ENCODE results near the gene PGGT1B.

Gene PGGT1B

DNA sequence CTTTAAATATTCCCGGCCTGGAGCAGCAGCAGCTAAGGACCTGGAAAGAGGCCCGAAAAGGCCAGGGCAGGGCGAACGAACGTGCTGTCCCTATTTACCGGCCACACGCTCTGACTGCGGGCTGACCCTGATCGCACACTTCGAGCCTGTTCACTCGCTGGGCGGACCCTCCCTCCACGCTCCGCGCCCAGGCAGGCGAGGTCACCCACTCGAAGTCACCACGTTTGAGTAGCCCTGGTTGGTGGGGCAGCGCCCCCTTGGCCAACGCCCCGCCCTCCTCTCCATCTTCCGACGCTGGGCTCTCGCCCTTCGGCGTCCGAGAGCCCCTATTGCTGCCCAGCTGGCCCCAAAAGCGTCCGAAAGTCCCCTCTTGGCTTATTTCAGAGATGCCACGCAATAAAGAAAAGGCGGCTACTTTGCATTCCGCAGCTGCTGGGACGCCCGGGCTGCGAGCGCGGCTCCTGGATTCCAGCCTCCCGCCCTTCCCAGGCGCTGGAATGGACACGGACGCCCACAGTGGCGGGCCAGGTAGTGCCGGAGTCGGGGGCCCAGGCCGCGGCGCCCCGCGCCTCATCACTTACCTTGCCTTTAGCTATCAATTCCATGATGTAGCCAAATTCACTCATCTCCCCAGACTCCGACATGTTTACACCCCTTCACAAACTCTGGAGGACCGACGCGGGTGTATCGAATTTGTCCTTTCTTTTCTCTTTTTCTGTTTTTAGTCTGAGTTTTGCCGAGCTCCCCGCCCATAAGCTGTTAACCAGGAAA is 83.1 kb downstream of the PGGT1B start:
- no peak for DNase-seq

DNA sequence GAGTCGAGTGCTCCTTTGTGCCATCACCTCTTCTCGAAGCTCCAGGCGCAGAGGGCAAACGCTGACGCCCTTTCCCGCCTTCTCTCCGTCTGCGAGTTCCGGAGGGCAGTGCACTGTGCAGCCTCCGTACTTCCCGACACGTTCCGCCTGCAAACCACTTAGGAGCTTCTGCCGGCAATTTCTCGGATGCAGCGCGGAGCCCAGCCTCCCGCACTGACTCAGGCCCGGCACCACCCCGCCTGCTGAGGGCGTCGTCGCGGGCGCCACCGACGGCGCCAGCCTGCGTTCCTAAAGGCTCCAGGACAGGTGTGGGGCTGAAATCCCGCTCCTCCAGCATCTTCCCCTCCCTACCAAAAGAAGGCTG is 83.7 kb downstream of the PGGT1B start:
- no peak for DNase-seq

DNA sequence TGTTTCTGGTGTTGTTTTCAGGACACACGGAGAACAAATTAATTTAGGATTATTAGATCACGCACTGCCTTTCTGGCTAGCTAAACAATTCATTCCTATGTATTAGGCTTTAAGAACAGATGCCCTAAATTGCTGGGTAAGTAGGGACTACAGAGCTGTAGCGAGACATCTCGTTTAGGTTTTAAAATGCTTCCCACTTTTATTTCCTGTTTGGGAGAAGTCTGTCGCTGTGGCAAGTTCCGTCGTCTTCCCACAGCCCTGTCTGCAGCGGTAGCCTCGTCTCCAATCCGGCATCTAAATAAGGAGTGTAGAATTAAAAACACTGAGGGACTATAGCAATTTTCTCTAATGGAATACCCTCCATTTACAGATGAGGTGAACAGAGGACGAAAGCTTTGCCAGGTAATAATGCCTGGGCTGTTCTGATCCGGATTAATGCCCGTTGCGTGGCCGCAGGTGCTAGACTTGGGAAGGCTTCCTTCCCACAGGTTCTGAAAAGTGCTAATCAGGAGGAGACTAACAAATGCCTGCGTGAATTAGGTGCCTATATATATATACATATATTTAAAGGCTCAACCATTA is 91.7 kb downstream of the PGGT1B start:
- peak; percentile 27 for DNase-seq

DNA sequence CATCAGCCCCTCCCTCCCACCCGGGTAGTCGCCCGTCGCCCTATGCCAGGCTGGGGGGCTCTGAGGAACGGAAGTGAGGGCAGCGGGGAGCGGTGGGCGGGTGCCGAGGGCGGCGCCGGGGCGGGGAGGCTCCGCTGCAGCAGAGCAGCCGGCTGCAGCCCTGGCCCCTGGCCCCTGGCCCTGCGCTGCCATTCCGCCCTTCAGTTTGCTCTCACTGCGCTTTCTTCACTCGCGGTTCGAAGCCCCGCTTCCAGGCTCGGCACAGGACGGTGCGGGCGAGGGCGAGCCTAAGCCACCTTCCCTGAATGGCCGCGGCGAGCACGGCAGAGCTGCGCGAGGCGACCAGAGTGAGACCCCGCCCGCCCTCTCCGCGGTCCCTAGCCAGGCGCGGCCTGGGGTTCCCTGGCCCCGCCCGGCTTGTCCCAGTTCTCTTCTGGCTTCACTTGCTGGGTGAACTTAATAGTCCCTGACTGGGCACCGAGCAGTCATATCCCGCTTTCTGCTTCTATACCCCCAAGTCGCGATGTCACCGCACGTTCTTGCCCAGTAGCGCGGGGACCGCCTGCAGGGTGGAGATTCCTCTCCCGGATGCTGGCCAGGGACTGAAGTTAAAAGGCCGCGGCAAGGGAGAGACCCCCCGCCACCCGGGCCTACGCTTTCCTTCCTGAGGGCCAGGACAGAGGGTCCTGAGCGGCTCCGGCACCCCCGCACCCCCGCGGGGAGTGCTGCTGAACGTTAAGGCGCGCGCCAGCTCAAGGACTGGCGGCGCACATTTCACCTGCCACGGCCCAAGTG is 92.3 kb downstream of the PGGT1B start:
- DNase-seq: no peak

DNA sequence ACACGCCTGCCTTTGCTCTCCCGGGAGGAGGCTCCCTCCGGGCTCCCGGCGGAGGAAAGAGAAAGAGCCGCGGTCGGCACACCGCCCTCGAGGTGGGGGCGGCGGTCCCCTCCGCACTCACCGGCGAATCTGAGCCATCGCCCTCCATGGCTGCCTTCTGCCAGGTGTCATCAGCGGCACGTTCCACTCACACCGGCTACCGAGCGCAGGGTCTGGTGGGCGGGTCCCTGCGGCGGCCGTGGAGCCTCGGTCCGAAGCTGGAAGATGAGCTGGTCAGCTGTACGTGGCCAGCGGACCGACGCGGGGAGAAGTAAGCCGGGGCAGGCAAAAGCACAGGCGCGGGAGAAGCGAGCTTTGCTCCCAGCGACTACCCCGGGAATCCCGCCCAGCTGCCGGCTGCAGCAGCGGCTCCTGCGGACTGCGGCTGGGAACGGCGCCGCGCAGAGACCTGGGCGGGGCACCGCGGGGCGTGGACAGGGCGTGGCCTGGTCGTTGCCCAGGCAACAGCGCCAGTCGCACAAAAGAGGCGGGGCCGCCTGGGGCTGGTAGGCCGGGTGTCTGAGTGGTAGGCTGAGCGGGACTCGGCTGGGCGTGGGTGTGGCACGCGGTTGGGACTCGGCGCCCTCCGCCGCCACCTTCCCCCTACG is 93.1 kb downstream of the PGGT1B start, which contains the start of gene TRIM36:
Gene TRIM36 (minus strand): TSS at position 422 of the 647 bp plus-strand sequence. CDS start 274 bp downstream, at position 148.
- peak; percentile 93 for DNase-seq

DNA sequence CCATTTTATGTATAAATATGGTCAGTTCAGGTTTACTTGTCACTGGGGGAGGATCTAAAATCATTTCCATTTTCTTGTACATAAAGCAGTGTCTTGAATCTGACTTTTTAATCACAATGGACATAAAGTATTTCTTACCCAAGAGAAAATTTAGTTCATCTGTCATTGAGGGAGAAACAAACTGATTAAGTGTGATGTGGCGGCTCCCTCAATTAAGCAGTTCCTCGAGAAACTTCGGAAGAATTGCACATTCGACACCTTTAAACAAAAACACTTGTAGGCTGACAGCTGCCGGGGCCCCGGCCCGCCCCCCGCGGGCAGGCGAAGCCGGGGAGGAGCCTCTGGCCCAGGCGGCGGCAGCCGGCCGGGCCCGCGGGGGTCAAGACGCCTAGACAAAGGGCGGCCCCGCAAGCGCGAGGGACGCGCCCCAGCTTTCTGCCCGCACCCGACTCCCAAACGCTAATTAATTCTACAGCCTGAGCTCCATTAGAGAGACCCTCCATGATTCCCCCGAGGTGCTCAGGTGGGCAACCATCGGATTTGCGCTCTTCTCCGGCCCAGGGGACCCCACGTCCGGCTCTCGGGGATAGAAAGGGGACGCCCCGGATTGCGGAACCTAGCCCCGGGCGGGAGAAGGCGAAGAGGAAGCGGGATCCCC is 93.7 kb downstream of the PGGT1B start:
- DNase-seq: no peak

DNA sequence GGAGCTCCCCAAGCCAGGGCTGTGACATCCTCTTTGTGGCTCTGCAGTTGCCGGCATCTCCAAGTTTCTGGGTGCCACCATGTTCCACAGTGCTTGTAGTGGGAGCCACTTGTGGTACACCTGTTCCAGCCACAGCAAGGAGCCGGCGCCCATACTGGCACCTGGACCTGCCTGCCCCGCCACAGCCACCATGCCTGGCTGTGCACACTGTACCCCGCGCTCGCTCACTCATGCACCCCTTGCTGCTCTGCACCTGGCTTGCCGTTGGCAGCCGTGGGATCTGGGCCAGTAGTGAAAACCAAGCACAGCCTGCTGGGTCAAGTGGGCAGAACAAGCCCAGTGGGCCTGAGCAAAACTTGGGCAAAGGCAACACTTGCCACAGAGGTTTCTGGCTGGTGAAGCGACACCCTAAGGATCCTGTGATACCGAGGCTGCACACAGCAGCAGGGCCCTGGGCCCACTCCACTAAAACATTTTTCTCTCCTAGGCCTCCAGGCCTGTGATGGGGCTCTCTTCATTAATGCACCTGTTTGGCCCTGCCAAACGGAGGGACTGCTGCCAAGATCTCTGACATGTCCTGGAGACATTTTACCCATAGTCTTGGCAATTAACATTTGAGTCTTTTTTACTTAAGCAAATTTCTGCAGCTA is 95.8 kb downstream of the PGGT1B start:
- no peak for DNase-seq

DNA sequence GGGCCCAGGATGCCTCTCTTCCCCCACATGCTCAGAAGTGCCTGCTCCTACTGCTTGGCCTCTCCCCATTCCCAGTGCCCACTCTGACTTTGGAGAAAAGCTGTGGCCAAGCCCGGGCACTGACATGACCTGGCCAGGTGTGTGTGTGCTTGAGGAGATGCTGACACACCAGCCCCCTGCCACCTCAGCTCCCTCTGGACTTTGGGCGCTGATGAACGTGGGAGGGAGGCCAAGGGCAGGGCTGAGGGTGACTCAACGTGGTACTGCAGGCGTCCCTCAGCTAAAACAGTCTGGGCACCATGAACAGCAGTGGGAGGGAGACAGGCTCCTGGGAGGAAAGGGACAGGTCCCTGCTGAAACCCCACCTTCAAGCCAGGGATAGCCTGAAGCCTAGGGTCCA is 96.9 kb downstream of the PGGT1B start:
- DNase-seq: no peak

DNA sequence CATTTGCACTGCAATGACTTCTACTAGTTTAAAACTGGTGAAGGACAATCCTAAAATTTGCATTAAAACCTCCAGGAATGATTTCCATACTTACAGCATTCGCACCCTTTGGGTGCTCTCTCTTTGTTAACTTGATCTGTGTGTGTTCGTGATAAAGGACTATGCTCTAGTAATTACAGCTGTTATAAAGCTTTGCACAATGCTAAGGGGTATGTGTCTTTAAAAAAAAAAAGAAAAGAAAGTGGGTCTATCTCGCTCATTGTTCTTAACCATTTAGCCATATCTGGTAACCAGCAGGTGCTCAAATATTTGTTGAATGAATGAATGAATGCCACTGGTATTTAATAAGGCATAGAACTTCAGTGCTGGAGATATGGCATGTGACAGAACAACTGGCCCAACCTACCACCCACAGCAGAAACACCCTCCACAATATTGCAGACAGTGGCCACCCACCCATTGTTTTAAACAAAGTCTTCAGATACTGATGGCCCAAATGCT is 101.7 kb downstream of the PGGT1B start:
- no peak for DNase-seq

Measured in GDM1 (cell line).